NCI-H1092 (cell line): ENCODE results near the gene DNAJB12.
"Not testable (repeated sequence)": the region's sequence is repeated elsewhere in the genome, so short reads cannot be mapped to it uniquely, and the experiment has no call there.

Experiments
- DNase-seq: peaks from one replicate; lab custom pipeline; 2025; lab: John Stamatoyannopoulos, UW

DNAJB12 gene

DNA sequence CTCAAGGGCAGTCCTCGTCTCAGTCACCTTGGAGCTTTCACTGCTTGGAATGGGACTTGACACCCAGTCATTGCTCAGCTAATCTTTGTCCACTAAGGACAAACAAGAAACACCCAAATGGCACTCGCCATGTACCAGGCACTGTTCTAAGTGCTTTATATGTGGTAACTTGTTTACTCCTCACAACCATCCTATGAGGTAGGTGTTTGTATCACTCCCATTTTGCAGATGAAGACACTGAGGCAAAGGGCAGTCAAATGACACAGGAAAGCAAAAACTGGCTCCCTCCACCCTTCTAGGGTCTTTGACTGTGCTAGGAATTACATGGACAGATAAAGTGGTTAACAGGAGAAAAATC, 24.7 kb downstream of the DNAJB12 start:
- DNase-seq = no peak

DNA sequence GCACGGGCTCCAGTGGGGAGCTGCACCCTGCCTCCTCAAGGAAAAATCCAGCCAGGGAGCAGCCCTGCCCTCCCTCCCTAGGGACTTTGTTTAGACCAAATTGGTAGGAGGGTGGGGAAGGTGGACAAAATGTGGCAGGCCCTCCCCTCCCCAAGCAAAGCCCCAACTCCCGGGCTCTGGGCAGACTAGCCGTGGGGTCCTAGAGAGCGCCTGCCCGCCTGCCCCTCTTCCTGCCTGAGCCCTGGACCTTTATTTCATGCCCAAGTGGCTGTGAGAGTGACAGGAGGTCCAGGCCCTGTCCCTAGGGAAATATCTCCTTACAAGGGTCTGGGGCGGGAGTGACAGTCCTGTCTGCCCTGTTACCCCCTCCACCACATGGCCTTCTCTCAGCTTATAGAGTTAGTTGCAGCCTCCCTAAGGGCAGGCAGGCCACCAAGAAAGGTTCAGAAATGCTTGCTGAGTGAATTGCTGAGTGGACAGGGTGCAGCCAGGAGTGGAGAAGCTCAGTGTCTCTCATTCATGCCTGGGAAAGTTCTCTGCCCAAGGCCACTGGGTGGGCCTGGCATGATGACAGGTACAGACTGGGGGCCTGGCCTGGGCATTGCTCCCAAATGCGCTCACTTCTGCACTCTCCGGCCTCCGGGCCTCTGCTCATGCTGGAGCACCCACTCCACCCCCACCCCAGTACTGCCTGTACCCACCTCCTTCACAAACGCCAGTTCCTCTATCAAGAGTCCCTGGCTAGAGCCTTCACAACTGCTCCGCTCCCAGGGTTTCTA, 25.2 kb downstream of the DNAJB12 start:
- no peak for DNase-seq

DNA sequence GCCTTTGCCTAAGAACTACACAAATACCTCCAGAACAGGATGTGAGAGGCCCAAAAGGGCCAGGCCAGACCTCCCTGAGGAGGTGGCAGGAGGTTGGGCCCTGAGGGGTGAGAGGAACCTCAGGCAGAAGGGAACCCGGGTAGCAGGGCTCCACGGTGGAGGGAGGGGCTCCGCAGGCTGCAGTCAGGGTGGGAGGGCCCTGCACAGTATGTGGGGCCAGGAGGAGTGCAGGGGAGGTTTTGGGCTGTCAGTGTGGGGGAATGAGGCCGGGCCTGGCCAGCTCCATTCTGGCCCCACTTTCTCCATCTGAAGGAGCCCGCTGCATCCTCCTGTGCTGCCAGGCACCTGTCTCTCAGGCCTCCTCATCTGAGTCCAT, 25.9 kb downstream of the DNAJB12 start:
- no peak for DNase-seq

DNA sequence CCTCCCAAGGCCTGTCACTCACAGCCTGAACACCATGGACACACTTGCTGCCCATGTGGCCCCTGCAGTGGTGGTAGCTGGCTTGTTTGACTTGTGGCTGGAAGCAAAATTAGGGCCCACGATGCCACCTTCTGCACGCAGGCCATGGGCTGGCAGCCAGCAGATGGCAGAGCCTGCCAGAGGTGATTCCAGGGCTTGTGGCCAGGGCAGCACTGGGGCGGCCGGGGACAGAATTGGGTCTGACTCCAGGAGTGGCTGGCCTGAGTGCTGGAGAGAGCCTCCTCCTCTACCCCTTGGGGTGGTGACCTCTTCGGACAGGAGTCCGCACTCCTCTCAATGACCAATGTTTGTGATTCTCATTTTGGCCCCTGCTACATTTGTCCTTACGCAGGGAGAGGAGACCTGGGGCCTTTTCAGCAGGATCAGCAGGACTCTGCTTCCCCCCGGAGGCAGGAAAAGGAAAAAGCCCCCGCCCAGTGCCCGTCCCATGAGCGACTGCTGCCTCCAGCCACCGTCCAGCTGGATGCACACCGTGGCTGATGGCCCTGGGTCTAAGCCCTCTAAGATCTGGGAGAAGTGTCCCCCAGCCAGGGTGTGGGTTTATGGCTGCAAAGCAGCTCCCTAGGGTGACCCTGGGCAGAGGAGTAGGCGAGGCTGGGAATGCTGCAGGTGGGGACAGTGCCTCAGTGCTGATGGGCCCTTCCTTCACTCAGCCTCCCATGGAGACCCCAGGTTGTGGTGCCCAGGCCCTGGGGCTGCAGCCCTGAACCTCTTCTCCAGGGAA, 26.5 kb downstream of the DNAJB12 start:
- DNase-seq = no peak

DNA sequence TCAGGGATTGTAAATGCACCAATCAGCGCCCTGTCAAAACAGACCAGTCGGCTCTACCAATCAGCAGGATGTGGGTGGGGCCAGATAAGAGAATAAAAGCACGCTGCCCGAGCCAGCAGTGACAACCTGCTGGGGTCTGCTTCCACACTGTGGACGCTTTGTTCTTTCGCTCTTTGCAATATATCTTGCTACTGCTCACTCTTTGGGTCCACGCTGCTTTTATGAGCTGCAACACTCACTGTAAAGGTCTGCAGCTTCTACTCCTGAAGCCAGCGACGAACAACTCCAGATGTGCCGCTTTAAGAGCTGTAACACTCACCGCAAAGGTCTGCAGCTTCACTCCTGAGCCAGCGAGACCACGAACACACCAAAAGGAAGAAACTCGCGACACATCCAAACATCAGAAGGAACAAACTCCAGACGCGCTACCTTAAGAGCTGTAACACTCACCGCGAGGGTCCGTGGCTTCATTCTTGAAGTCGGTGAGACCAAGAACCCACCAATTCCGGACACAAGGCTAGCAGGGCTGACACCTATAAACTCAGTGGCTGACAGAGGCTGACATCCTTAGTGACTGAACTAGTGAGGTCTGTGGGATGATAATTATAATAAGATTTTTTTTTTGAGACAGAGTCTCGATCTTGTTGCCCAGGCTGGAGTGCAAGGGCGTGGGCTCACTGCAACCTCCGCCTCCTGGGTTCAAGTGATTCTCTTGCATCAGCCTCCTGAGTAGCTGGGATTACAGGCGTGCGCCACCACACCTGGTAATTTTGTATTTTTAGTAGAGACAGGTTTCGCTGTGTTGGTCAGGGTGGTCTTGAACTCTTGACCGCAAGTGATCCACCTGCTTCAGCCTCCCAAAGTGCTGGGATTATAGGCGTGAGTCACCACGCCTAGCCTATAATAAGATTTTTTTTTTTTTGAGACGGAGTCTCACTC, 27.8 kb downstream of the DNAJB12 start:
- DNase-seq = not testable (repeated sequence)

DNA sequence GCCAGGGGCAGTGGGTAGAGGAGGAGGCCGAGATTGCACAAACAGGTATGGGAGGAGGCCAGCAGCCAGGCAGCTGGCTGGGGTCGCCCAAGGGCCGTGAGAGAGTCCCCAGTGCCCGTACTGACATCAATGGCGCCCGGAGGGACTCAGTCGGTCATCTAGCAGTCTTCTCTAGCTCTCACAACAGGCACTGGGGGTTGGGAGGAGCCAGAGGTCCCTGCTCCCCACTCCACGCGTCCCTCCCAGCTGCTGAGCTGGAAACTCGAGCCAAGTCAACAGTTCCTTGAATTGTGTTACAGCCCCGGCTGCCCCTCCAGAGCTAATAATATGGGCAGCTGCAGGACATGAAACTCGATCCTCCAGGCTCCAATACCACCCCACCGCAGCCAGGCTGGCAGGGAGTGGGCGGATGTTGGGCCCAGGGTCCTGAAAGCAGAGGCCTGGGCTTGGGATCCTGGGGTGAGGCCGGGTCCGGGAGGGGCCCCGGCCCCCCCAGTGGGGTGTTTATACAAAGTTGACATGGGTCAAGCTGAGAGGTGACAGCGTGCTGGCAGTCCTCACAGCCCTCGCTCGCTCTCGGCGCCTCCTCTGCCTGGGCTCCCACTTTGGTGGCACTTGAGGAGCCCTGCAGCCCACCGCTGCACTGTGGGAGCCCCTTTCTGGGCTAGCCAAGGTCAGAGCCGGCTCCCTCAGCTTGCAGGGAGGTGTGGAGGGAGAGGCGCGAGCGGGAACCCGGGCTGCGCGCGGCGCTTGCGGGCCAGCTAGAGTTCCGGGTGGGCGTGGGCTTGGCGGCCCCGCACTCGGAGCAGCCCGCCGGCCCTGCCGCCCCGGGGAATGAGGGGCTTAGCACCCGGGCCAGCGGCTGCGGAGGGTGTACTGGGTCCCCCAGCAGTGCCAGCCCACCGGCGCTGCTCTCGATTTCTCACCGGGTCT, 29.2 kb downstream of the DNAJB12 start:
- DNase-seq = peak; percentile 91

DNA sequence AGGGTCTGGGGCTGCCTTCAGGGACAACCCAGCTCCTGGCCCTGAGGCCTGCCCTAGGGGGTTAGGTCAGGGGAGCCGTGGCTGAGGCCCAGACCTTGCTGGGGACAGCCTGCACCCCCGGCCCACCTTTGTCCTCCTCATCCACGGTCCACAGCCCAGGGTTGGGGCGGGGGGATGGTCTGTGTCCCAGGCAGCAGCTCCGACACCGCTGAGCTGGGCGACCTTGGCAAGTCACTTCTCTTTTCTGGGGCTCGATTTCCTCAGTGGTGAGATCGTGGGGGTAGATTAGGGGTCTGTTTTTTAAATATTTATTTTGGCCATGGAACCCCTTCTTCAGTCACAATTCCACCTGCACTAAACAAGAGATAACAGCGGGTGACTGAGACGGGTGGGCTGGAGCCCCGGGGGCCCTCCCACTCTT, 30.9 kb downstream of the DNAJB12 start:
- DNase-seq = no peak

DNA sequence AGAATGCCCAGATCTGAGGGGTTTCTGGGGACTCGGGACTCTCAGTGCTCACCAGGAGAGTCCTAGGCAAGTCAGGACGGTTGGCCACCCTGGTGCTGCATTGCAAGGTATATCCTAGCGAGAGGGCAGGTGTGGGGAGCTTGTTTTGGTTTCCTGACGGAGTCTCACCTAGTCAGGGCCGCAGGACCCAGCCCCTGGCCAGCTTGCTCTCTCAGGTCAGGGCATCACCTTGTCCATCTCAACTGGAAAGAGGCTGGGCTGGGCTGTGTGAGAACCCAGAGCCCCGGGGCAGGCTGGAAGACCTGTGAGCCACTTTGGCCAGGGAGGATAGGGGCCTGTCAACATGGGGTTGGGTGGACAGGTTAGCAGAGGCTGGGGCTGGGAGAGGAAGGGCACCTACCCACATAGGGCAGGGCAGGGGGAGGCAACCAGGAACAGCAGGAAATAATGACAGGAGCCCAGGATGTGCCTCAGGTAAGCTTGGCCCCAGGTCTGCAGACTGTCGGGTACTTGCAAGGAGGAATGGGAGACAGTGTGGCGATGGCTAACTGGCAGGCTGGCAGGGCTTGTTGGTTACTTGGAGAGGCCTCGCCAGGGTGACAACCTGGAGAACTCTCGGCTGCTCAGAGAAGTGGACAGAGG, 31.5 kb downstream of the DNAJB12 start:
- no peak for DNase-seq

DNA sequence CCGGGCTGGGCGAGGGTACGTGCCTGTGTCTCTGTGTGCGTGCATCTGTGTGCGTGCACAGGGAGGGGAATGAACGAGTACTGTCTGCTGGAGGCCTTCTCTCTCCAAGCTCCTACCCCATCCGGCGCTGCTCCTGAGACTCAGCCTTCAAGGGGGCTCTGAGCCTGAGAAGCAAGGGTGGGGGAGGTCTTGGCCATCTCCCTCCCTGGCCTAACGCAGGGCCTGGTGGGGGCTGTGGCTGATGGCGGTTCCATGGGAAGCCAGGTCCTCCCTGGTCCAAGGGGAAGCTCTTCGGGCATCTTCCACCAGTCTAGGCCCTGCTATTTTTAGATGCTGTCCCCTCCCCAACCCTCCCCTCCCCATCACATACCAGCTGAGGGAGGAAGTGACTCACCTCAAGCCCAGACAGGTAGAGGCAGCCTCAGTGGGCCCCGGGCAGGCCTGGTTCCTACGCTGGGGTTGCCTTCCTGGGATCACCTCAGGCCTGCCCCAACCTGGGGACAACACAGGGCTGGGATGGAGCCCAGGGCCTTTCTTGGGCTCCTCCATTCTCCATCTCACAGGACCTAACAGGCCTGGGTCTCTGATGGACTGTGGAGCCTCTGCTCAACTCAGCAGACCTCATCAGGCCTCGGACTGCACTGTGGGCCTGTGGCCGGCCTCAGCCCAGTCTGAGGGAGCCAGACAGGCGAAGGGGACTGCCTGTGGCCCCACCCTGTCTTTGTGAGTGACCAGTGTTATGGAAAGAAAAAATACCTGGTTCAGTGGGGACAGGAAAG, 32.2 kb downstream of the DNAJB12 start:
- DNase-seq = no peak

DNA sequence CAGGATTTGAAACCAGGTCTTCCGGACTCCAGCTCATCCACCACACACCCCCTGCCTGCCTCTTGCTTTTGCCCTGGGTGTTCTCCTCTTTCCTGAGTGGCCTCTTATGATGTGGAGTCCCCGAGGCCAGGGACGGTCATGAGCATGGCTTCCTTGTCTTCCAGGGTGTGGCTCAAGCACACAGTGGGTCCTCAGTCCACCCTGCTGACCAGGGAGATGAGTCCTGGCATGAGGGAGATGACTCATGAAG, 32.8 kb downstream of the DNAJB12 start:
- DNase-seq = no peak

DNA sequence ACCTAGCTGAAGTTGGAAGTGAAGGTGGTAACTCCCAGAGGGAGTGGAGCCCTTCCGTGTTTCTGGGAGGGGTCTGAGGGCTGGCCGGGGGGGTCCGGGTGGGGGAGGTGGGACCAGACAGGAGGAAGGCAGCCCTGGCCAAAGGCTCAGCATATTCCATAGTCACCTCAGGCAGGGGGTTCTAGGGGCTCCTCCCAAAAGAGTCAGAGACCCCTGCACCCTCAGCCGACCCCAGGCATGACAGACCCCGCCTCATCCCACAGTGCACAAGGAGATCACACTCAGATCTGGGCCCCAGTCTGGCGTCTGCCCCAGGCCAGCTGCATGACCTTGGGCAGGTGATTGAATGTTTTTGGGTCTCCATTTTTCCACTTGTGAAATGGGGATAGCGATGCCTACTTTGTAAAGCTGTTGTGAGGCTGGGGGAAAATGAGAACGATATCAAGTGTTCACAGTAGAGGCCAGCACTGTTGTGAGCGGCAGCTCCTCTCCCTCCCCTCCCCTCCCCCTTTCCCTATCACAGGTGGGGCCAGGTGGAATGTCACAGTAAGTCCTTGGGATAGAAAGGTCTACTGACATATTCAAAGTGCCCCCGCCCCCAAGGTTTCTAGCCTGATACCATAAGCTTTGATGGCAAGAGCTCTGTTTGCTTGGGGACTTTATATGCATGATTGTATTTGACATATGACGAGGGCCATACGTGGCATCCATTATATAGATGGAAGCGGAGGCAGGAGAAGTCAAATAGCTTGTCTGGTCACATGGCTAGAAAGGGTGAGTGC, 33.3 kb downstream of the DNAJB12 start:
- no peak for DNase-seq

DNA sequence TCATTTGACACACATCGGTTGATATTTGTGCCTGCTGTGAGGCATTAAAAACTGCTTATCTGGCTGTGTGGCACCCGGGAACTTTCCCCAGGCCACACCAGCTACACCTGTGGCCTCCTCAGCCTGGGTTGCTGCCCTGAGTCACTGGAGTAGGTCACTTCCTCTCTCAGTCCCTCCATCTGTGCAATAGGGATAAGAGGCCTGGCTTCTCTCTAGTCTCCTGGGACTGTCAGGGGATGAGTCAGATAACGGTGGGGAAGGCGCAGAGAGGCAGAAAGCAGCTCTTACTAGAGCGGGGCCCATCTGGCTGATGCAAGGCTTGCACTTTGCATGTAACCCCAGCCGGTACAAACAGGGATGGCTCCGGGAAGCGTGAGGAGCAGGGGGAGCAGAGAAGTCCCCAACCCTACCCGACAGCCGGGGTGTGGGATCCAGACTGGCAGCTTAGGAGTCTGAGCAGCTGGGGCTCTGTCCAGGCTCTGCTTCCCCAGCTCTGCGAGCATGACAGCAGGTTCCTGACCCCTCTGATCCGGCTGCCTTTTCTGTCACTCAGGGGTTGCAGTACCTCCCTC, 34.0 kb downstream of the DNAJB12 start:
- no peak for DNase-seq

DNA sequence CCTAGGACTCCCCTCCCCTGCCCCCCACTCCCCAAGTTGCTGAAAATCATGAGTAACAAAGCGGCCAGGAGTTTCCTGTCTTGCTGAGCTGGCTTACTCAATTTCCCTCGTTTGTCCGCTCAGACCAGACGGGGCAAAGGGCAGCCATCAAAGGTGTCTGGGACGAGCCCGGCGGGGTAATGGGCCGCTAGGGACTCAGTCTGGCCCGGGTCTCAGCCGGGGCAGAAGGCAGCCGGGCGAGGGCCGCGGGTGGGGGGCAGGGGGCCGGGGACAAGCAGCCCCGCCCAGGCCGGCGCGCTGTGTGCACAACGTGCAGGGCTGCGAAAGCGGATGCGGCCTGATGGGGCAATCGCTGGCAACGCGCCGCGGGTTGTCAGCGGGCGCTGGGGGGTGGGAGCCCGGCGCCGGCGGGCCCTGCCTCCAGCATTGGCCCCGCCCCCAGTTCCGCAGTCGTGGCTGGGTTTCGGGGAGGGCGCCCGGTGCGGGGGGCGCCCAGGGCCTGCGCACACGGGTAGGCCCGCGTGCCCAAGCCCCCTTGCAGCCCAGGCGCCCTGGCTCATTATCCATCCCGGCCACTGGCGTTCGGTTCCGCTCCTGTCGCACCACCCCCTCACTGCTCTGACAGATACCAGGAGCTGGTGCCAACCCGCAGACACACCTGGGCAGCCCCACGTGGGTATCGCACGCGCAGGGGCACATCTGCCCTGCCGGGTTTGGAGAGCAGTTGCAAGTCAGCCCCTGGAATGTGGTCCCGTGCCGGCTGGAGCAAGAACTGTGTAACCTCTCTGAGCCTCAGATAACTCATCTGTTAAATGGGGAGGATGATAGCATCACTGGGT, 35.1 kb downstream of the DNAJB12 start:
- peak; percentile 68 for DNase-seq

DNA sequence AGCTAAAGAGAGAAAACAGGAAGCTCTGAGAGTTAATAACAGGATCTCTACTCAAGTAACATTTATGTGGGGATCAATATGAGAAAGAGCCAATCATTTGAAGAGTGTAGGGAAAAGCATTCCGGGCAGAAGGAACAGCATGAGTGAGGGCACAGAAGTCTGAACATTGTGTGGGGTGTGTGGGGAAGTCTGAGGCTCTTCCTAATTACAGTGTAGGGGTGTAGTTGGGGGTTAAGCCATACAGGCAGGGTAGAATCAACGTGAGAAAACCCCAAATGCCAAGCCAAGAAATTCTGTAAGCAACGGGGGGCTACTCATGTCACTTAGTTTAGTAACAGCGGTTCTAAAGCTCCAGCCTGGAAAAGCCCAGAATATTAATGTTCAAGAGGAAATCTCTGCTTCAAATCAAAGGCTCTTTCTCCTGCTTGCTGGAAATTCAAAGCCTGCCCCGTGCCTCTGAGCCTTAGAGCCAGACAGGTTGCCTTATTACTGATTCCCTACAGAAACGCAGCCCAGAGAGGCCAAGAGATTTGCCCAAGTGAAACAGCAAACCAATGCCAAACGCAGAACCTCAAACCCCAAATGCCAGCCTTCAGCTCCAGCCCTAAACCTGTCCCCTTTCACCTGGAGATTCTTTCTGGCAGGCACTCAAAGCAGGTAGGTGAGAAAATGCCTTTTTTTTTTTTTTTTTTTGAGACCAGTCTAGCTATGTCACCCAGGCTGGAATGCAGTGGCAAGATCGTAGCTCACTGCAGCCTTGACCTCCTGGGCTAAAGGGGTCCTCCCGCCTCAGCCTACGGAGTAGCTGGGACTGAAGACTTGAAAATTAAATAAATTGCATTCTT, 36.1 kb downstream of the DNAJB12 start:
- no peak for DNase-seq

DNA sequence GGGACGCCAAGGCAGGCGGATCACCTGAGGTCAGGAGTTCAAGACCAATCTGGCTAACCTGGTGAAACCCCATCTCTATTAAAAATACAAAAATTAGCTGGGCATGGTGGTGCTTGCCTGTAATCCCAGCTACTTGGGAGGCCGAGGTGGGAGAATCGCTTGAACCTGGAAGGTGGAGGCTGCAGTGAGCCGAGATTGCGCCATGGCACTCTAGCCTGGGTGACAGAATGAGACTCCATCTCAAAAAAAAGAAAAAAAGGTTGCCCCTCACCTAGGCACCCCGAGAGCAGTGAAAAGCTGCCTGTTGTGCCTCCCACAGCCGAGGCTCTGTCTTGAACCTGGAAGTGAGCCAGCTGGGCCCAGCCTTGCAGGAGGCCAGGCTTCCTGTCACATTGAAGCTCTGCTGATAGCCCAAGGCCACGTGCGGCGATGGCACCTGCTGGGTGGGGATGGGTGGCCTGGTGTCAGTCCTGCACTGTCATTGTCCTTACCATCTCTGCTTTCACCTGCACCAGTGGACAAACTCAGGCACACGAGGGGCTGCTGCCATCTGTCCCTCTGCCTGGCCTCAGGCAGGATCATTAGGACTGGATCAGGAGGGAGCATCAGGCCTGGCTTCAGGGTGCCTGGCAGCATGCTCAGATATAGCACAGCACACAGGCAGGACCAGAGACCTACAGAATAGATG, 37.8 kb downstream of the DNAJB12 start:
- peak; percentile 49 for DNase-seq

DNA sequence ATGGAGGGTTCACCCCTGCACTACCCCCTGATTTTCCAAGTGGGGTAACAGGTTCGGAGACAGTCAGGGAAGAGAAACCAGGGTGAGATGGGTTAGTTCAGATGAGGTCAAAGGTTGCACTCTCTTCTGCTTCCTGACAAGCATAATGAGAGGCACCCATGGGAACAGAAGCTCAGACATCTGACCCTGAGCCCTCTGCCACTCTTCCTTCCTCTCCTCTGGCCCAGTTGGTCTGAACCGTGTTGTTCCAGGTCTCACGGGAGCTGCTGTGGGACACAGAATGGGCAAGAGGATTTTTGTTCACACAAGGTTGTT, 38.4 kb downstream of the DNAJB12 start:
- DNase-seq = no peak
